Fibroblast of the aortic adventitia (primary cell): ENCODE measurements around the gene MBOAT7. TPM values are rescaled to one million over a fixed set of nuclear protein-coding genes. Genes with fewer than 3 reads are reported as not detected.
"Not testable (repeated sequence)": the region's sequence is repeated elsewhere in the genome, so short reads cannot be mapped to it uniquely, and the experiment has no call there.

Source experiments
- DNase-seq: peaks from one replicate; pipeline ENCODE4 v3.0.0-alpha.2; 2010; ENCODE audit warnings: low read depth
- H3K4me3 ChIP-seq: 2 replicates; pipeline ENCODE4 v1.5.1; 2011; ENCODE audit warnings: low read depth, mild to moderate bottlenecking, control low read depth, low read length, moderate library complexity
- total RNA-seq: library from RNA; depleted of rRNA; stranded (reverse); fragments of >200 nt; gene quantifications from 2 replicates; pipeline ENCODE4 v1.2.3, GENCODE V29; 2012; ENCODE audit warnings: low replicate concordance
- TF ChIP-seq, protein P1 (sequence below): IDR thresholded peaks from 2 replicates; pipeline ENCODE4 v1.5.1; 2011; ENCODE audit warnings: mild to moderate bottlenecking, low read length, control low read depth, inconsistent platforms; ENCODE audit not compliant: insufficient read depth

MBOAT7 gene
- total RNA-seq, 1 donor, result 46.9 TPM

DNA sequence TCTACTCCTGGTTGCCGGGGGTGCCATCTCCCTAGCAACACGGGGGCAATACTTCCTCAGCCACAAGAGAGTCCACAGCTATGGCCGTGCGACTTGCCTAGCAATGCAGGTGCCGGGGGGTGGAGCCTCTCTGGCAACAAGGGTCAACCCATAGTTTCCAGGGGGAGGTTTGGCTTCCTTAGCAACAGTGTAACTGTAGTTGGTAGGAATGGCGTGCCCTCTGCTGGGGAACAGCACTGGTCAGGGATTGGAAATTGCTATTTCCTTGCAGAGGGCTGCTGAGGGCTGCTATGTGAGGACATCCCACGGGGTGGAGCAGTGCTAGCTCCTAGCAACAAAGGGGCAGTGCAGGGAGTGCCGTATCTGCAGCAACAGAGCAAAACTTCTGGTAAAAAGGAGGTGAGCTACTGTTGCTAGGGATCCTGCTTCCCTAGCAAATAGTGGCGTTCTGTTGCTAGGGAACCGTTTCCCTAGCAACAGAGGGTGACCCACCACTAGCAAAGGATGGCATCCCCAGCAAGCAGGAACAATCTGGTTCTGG lies 9.4 kb downstream of the MBOAT7 start:
- DNase-seq, result peak; percentile 35
- H3K4me3 ChIP-seq, result no peak overlapping the region
- TF ChIP-seq, protein P1, sequence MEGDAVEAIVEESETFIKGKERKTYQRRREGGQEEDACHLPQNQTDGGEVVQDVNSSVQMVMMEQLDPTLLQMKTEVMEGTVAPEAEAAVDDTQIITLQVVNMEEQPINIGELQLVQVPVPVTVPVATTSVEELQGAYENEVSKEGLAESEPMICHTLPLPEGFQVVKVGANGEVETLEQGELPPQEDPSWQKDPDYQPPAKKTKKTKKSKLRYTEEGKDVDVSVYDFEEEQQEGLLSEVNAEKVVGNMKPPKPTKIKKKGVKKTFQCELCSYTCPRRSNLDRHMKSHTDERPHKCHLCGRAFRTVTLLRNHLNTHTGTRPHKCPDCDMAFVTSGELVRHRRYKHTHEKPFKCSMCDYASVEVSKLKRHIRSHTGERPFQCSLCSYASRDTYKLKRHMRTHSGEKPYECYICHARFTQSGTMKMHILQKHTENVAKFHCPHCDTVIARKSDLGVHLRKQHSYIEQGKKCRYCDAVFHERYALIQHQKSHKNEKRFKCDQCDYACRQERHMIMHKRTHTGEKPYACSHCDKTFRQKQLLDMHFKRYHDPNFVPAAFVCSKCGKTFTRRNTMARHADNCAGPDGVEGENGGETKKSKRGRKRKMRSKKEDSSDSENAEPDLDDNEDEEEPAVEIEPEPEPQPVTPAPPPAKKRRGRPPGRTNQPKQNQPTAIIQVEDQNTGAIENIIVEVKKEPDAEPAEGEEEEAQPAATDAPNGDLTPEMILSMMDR, result peak; percentile 21

DNA sequence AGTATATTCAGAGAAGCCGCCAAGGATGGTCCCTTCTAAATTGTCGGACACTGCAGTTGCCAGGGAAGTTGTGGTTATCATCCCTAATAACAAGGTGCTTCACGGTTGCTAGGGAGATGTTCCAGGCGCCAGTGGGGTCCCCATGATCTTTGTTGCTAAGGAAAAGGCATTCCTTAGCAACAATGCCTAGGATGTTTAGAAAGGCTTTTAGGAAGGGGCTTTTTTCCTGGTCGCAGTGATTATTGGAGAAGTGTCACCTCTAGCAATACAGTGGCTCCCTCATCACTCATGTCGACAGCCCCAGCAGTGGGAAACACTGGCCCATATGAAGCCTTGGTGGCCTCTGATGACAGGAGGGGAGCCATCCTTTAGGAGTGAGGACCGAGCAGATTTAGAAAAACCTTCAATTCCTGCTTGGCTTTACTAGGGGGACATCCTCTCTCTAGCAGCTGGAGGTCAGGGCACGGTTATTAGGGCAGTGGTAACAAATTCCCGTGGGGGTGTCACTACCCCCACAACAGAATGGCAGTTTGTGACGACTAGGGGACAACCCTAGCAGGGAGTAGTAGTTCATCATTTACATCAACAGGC lies 10.0 kb downstream of the MBOAT7 start:
- DNase-seq, result no peak
- no peak overlapping the region for H3K4me3 ChIP-seq
- TF ChIP-seq, protein P1, result no peak

DNA sequence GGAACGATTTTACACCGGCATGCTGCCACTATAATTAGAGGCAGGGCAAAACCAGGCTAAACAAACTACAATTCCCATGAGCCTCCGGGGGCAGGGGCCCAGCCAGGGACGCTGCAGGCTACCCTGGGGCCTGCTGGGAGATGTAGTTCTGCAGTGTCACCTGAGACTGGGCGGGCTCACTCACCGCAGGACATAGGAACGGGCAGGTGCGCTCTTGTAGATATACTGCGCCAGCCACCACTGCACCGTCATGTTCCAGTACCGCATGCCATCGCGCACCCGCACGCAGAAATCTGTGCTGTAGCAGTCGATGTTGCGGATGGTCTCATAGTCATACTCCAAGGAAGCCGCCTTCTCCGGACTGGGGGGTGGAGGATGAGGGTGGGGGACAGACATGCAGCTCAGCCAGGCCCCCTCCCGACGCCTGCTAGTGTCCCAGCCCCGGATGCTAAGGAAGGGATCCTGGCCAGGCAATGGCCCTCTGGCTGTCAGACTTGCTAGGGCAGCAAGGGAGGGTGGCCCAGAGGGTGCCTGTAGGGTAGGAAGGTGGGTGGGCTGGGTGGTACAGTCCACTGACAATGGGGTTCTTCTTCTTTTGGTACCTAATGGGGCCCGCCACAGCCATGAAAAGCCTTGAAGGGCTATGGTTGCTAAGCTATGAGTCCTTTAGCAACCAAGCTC lies 10.7 kb downstream of the MBOAT7 start:
- TF ChIP-seq, protein P1, result no peak
- no peak overlapping the region for H3K4me3 ChIP-seq
- no peak for DNase-seq

DNA sequence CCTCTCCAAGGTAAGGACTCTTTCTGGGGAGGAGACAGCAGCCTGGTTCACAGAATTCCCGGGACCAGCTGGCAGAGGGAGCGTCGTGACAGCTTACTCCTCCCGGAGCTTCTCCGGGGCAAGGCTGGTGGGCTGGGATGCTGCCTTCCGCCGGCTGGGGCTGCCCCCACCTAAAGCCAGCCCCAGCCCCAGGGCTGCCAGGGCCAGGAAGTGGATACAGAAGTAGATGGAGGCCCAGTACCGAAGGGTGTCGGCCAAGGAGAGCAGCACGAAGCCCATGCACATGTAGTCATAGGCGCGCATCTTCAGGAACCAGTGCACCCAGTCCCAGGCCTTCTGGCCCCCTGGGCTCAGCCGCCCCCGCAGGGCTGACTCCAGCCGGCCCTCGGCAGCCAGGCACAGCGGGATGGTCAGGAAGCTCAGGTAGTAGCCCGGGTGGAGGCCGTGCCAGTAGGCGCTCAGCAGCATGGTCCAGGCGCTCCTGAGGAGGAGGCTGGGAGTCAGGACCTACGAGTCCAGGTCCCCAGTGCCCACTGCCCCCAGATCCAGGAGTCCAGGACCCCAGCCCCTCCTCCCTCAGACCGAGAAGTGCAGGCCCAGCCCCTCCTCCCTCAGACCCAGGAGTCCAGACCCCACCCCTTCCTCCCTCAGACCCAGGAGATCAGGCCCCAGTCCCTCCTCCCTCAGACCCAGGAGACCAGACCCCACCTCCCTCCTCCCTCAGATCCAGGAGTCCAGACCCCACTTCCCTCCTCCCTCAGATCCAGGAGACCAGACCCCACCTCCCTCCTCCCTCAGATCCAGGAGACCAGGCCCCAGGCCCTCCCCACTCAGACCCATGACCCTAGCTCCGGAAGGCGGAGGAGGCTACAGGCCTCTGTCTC lies 15.2 kb downstream of the MBOAT7 start:
- H3K4me3 ChIP-seq, result no peak overlapping the region
- TF ChIP-seq, protein P1, result no peak
- no peak for DNase-seq

DNA sequence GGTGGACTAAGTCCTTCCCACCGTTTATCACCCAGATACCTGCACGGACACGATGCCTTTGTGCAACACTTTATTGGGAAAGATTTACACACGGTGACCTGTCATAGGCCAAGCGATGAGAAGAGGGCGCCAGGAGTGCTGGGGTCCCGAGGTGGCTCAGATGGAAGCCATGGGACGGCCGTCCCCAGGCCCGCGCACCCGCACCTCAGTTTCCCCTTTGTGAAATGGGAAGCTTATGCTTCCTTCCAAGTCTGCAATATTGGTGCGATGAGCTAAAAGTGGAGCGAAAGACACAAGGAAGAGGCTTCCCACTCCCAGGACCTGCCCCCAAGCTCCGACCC lies 16.1 kb downstream of the MBOAT7 start:
- TF ChIP-seq, protein P1, result no peak
- no peak overlapping the region for H3K4me3 ChIP-seq
- no peak for DNase-seq

DNA sequence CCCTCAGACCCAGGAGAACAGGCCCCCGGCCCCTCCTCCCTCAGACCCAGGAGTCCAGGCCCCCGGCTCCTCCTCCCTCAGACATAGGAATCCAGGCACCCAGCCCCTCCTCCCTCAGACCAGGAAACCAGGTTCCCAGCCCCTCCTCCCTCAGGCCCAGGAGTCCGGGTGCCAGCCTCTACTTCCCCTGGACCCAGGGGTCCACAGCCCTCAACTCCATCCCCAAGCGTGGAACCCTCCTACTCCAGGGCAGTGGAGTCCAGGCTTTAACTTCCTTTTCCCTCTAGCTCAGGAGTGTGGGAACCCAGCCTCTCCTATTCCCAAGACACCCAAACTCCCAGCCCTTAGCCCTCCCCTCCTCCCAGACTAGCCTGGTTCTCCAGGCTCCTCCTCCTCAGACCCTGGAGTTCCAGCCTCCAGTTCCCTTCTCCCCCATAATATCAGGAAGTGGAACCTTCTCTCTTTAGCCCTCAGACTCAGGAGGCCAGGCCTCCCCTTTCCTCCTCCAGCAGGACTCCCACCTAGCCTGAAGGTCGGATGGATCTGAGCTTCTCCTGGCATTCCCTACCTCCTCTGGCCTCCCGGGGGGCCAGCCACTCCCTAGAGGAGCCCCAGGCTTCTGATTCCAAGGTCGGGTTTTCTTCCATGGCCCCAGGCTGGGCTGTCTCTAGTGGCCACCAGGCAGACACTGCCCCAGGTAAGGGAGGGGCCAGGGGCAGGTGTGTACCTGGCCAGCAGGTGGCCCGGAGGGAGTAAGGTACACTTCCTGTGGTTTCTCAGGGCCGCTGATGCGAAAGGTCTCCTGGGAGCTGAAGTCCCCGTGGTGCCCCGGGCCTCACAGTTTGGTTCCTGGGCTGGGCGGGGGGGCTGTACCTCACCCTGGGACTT lies 16.7 kb downstream of the MBOAT7 start, which contains the start of gene TMC4:
TMC4 (minus strand) TSS at position 690 of the 888 bp plus-strand sequence; CDS start at position 647, 43 bp downstream.
- peak; percentile 42 for DNase-seq

DNA sequence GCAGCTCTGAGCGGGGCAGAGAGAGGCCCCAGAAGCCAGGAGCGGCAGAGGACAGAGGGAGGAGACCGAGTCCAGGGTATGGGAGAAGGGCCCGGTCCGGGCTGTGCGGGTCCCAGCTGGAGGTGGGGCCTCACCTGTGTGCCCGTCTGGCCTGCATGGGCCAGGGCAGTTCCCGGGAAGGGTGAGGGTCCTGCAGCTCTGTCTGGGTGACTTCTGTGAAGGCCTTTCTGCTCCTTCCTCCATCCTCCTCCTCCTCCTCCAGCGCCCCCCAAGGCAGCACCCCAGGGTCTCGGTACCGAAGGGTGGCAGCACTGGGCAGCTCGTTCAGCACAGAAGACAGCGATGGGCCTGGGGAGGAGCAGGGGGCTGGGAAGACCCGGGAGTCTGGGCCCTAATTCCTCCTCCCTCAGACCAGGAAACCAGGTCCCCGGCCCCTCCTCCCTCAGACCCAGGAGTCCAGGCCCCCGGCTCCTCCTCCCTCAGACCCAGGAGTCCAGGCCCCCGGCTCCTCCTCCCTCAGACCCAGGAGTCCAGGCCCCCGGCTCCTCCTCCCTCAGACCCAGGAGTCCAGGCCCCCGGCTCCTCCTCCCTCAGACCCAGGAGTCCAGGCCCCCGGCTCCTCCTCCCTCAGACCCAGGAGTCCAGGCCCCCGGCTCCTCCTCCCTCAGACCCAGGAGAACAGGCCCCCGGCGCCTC lies 17.5 kb downstream of the MBOAT7 start:
- not testable (repeated sequence) for DNase-seq, H3K4me3 ChIP-seq

More for the DNA sequence above, 16.7 kb downstream of the MBOAT7 start, which contains the start of gene TMC4:
- no peak within 1 kb of the TSS for H3K4me3 ChIP-seq
- TF ChIP-seq, protein P1, result no peak
